ENCODE data around the gene NDFIP1. TPM values are rescaled to one million over a fixed set of nuclear protein-coding genes. Genes with fewer than 3 reads are reported as not detected.

NDFIP1 gene
- total and polyA plus RNA-seq, 2 of the 8 experiments (the other 6 are each of a cell fraction or from before 2014, with no cell fraction given), result 8.8 to 27.1 TPM

GRCh38 chr5:142176255-142176654 is 67.7 kb downstream of the NDFIP1 start:
- no peak overlapping the region for H2BK20ac ChIP-seq (ENCODE audit: low read length)
- H3K79me2 ChIP-seq (ENCODE audit: control insufficient read depth in 1 of 2, insufficient read depth in 2 of 2, low read length in 2 of 2), result no peaks in the 10 kb centered on the region
- no peak overlapping the region for H3K18ac ChIP-seq (ENCODE audit: extremely low read depth, low read length)
- no peaks in the 10 kb centered on the region for H3K23me2 ChIP-seq (ENCODE audit: low read depth, low read length)
- H4K20me1 ChIP-seq (replicated peaks in 1 of 2; ENCODE audit: control insufficient read depth in 1 of 2, insufficient read depth in 2 of 2, low read length in 2 of 2), result no peaks in the 10 kb centered on the region
- no peak overlapping the region for H3K27ac ChIP-seq (ENCODE audit: low read depth, low read length)
- no peak overlapping the region for H4K91ac ChIP-seq (replicated peaks; ENCODE audit: insufficient read length, low read length)
- H3K79me1 ChIP-seq (ENCODE audit: low read depth, low read length), result no peaks in the 10 kb centered on the region
- H4K8ac ChIP-seq (ENCODE audit: extremely low read depth, insufficient read depth, low read length), result no peak overlapping the region
- H3K4me2 ChIP-seq (ENCODE audit: insufficient read depth in 1 of 2, low read depth in 2 of 2, low read length in 2 of 2), result no peak overlapping the region
- no peak overlapping the region for H3K23ac ChIP-seq (ENCODE audit: insufficient read length)
- H2BK120ac ChIP-seq (replicated peaks; ENCODE audit: low read depth, low read length), result peak overlapping the region; percentile 7
- no peak overlapping the region for H2BK12ac ChIP-seq (ENCODE audit: low read depth, low read length)
- no peak overlapping the region for H3K9ac ChIP-seq (replicated peaks in 1 of 4; ENCODE audit: extremely low read depth in 1 of 4, low read depth in 3 of 4, low read length in 3 of 4)
- no peak for DNase-seq (ENCODE audit: low read depth in 1 of 2, low spot score in 2 of 2)
- CTCF ChIA-PET (ENCODE audit: partially characterized antibody), result interaction anchor here (0.9 to 2.7 kb wide), 9 partner anchors 9 to 523 kb away, joined by 3 to 14 read pairs (median 4); no protein-coding TSS in a partner anchor
- no peak overlapping the region for H3K4ac ChIP-seq (replicated peaks; ENCODE audit: insufficient read length, low read depth, low read length)
- 90% methylated on average over 2 of the region's 2 CpGs; no CpG with 5 or more reads in 1 of the 2 experiments for WGBS, 2 experiments (ENCODE audit: extremely low coverage in 1 of 2, insufficient coverage in 1 of 2, insufficient read length in 1 of 2, insufficient replicate concordance in 2 of 2, low coverage in 1 of 2, low lambda C conversion rate in 2 of 2, missing lambda C conversion rate in 1 of 2)
- POLR2A ChIA-PET (ENCODE audit: partially characterized antibody), result interaction anchor here (1.5 to 1.6 kb wide), 2 partner anchors 9 to 11 kb away, joined by 3 to 5 read pairs; no protein-coding TSS in a partner anchor
- peaks cover 8 to 16% (median 11%) of the 10 kb centered on the region in 4 experiments for H3K4me1 ChIP-seq (replicated peaks in 1 of 4; ENCODE audit: control insufficient read depth in 3 of 4, insufficient read depth in 4 of 4, low read length in 3 of 4)
- H3K9me3 ChIP-seq (ENCODE audit: insufficient read depth in 2 of 2, low read depth in 1 of 2, low read length in 1 of 2), result no peaks in the 10 kb centered on the region
- FAIRE-seq, result no peak
- no peak for TF ChIP-seq SP1 (IDR thresholded peaks at IDR 0.05; ENCODE audit: low read depth, low read length)
- TF ChIP-seq ZNF274 (IDR thresholded peaks at IDR 0.05; ENCODE audit: borderline replicate concordance, extremely low read depth, low read length), result no peak
- no peak for TF ChIP-seq RFX5 (IDR thresholded peaks at IDR 0.05; ENCODE audit: borderline replicate concordance, low read depth, low read length)
- TF ChIP-seq EZH2 (IDR thresholded peaks at IDR 0.05; ENCODE audit: low read depth, low read length, severe bottlenecking), result no peak
- no peak for TF ChIP-seq TCF12 (IDR thresholded peaks at IDR 0.05; ENCODE audit: low read depth, low read length)
- no peak for TF ChIP-seq SRF (IDR thresholded peaks at IDR 0.05; ENCODE audit: low read depth, low read length)
- no peak for TF ChIP-seq SUZ12 (IDR thresholded peaks at IDR 0.05; ENCODE audit: low read length)
- no peak for TF ChIP-seq KDM4A (IDR thresholded peaks at IDR 0.05; ENCODE audit: low read depth, low read length, severe bottlenecking)
- no peak overlapping the region for H2BK15ac ChIP-seq (ENCODE audit: low read length)
- no peak overlapping the region; the same call in 1 of the 2 replicates for H2AFZ ChIP-seq (ENCODE audit: low read length)
- H3K14ac ChIP-seq (ENCODE audit: insufficient read length), result no peak overlapping the region
- no peaks in the 10 kb centered on the region for H3K27me3 ChIP-seq (replicated peaks in 1 of 4; ENCODE audit: control insufficient read depth in 3 of 4, extremely low read depth in 1 of 4, insufficient read depth in 3 of 4, low read length in 3 of 4)
- H3K4me3 ChIP-seq (ENCODE audit: extremely low read depth in 1 of 4, insufficient read depth in 2 of 4, low read depth in 3 of 4, low read length in 4 of 4), result no peak overlapping the region
- H3K56ac ChIP-seq (replicated peaks; ENCODE audit: insufficient read length, low read depth, low read length), result no peak overlapping the region
- H3K36me3 ChIP-seq (ENCODE audit: control insufficient read depth in 2 of 4, insufficient read depth in 4 of 4, low read length in 3 of 4), result no peaks in the 10 kb centered on the region
- H4K5ac ChIP-seq (ENCODE audit: insufficient read length, low read depth, low read length), result no peak overlapping the region
- no peak overlapping the region for H2AK5ac ChIP-seq (ENCODE audit: low read depth, low read length)
- no peak overlapping the region for H2BK5ac ChIP-seq (ENCODE audit: low read depth, low read length)
